HEK293 (cell line): Measurements from ENCODE around the gene SOX13.
"Not testable (repeated sequence)": the region's sequence is repeated elsewhere in the genome, so short reads cannot be mapped to it uniquely, and the experiment has no call there.

ENCODE experiments used
- CTCF ChIA-PET: fragments of 350-600 bp; formaldehyde crosslinking; extraction: SDS; loops from one replicate; lab custom pipeline; 2021; ENCODE audit warnings: antibody characterized with exemption; lab: Yijun Ruan, JAX
- POLR2A ChIA-PET: fragments of 300-600 bp; formaldehyde crosslinking; extraction: SDS; loops from one replicate; lab custom pipeline; 2020; ENCODE audit warnings: antibody characterized with exemption, inconsistent platforms; lab: Yijun Ruan, JAX
- H3K27ac ChIP-seq: fragments of 200-500 bp; sonication (Bioruptor generic); 2 replicates; pipeline ENCODE4 v1.5.1; 2014; ENCODE audit warnings: low read depth, low read length, control low read depth, inconsistent platforms; ENCODE audit errors: extremely low read depth
- H3K36me3 ChIP-seq, 2 experiments: fragments of 200-500 bp in 1 of 2; sonication (Bioruptor generic) in 1 of 2; 1 replicate in 1 of 2; 2 replicates in 1 of 2; pipeline ENCODE4 v1.5.1; 2014 to 2017; ENCODE audit warnings: inconsistent platforms in 2 of 2, low read length in 2 of 2; ENCODE audit not compliant: control insufficient read depth in 2 of 2, insufficient read depth in 1 of 2
- H3K4me1 ChIP-seq: fragments of 200-500 bp; sonication (Bioruptor generic); 2 replicates; pipeline ENCODE4 v1.5.1; 2014; ENCODE audit warnings: mild to moderate bottlenecking, low read length, inconsistent platforms; ENCODE audit not compliant: control insufficient read depth, insufficient read depth
- H3K4me3 ChIP-seq: 2 replicates; pipeline ENCODE4 v1.5.1; 2011; ENCODE audit warnings: low read depth, mild to moderate bottlenecking, control low read depth, low read length, moderate library complexity
- H3K9me3 ChIP-seq: fragments of 200-500 bp; sonication (Bioruptor generic); 2 replicates; pipeline ENCODE4 v1.5.1; 2014; ENCODE audit warnings: low read depth, low read length, inconsistent platforms; ENCODE audit not compliant: control insufficient read depth, insufficient read depth
- GLIS2 ChIP-seq: fragments of 450-650 bp; formaldehyde crosslinking; IDR thresholded peaks from 2 replicates; pipeline ENCODE4 v1.5.1; 2016; ENCODE audit warnings: missing biosample characterization, missing genetic modification characterization
- HOXD13 ChIP-seq: sonication (generic); formaldehyde crosslinking; IDR thresholded peaks from 2 replicates; pipeline ENCODE4 v1.8.0; 2022; ENCODE audit warnings: missing genetic modification reagents, borderline replicate concordance
- KLF9 ChIP-seq: fragments of 450-650 bp; formaldehyde crosslinking; IDR thresholded peaks from 2 replicates; pipeline ENCODE4 v1.5.1; 2016; ENCODE audit warnings: missing biosample characterization, missing genetic modification characterization, low read depth
- SCRT2 ChIP-seq: fragments of 450-650 bp; formaldehyde crosslinking; IDR thresholded peaks from 2 replicates; pipeline ENCODE4 v1.5.1; 2016; ENCODE audit warnings: missing biosample characterization, missing genetic modification characterization
- TCF7L2 ChIP-seq: IDR thresholded peaks from 2 replicates; pipeline ENCODE4 v1.6.1; 2011; ENCODE audit warnings: low read depth, mild to moderate bottlenecking, inconsistent platforms, low read length, moderate library complexity, borderline replicate concordance
- ZBTB17 ChIP-seq: fragments of 450-650 bp; formaldehyde crosslinking; IDR thresholded peaks from 2 replicates; pipeline ENCODE4 v1.5.1; 2016; ENCODE audit warnings: missing biosample characterization, missing genetic modification characterization
- ZBTB21 ChIP-seq: fragments of 450-650 bp; formaldehyde crosslinking; IDR thresholded peaks from 2 replicates; pipeline ENCODE4 v1.5.1; 2017; ENCODE audit warnings: missing biosample characterization, missing genetic modification characterization
- ZEB2 ChIP-seq: fragments of 450-650 bp; formaldehyde crosslinking; IDR thresholded peaks from 2 replicates; pipeline ENCODE4 v1.5.1; 2016; ENCODE audit warnings: missing biosample characterization, missing genetic modification characterization
- ZFP69B ChIP-seq: fragments of 450-650 bp; formaldehyde crosslinking; IDR thresholded peaks from 2 replicates; pipeline ENCODE4 v1.5.1; 2016; ENCODE audit warnings: missing biosample characterization, missing genetic modification characterization
- ZNF10 ChIP-seq: fragments of 450-650 bp; formaldehyde crosslinking; IDR thresholded peaks from 2 replicates; pipeline ENCODE4 v1.5.1; 2017; ENCODE audit warnings: missing biosample characterization, missing genetic modification characterization
- ZNF132 ChIP-seq: fragments of 450-650 bp; formaldehyde crosslinking; IDR thresholded peaks from 2 replicates; pipeline ENCODE4 v1.5.1; 2017; ENCODE audit warnings: missing biosample characterization, missing genetic modification characterization, borderline replicate concordance
- ZNF223 ChIP-seq: fragments of 450-650 bp; formaldehyde crosslinking; IDR thresholded peaks from 2 replicates; pipeline ENCODE4 v1.5.1; 2016; ENCODE audit warnings: missing biosample characterization, missing genetic modification characterization
- ZNF24 ChIP-seq: fragments of 450-650 bp; formaldehyde crosslinking; IDR thresholded peaks from 2 replicates; pipeline ENCODE4 v1.5.1; 2016; ENCODE audit warnings: missing biosample characterization, missing genetic modification characterization
- ZNF280D ChIP-seq: fragments of 450-650 bp; formaldehyde crosslinking; IDR thresholded peaks from 2 replicates; pipeline ENCODE4 v1.5.1; 2016; ENCODE audit warnings: missing biosample characterization, missing genetic modification characterization
- ZNF366 ChIP-seq: fragments of 450-650 bp; formaldehyde crosslinking; conservative IDR thresholded peaks from 2 replicates; pipeline ENCODE4 v1.5.1; 2016; ENCODE audit warnings: missing biosample characterization, missing genetic modification characterization
- ZNF37A ChIP-seq: fragments of 450-650 bp; IDR thresholded peaks from 2 replicates; pipeline ENCODE4 v1.5.1; 2018; ENCODE audit warnings: missing biosample characterization, missing genetic modification characterization
- ZNF513 ChIP-seq: fragments of 450-650 bp; IDR thresholded peaks from 2 replicates; pipeline ENCODE4 v1.5.1; 2018; ENCODE audit warnings: missing biosample characterization, missing genetic modification characterization
- ZNF530 ChIP-seq: fragments of 450-650 bp; formaldehyde crosslinking; IDR thresholded peaks from 2 replicates; pipeline ENCODE4 v1.5.1; 2016; ENCODE audit warnings: low read depth, missing biosample characterization, missing genetic modification characterization
- ZNF561 ChIP-seq: fragments of 450-650 bp; IDR thresholded peaks from 2 replicates; pipeline ENCODE4 v1.5.1; 2018; ENCODE audit warnings: missing biosample characterization, missing genetic modification characterization, borderline replicate concordance
- ZNF585B ChIP-seq: fragments of 450-650 bp; formaldehyde crosslinking; IDR thresholded peaks from 2 replicates; pipeline ENCODE4 v1.5.1; 2016; ENCODE audit warnings: missing biosample characterization, missing genetic modification characterization
- ZNF610 ChIP-seq: fragments of 450-650 bp; formaldehyde crosslinking; IDR thresholded peaks from 2 replicates; pipeline ENCODE4 v1.5.1; 2016; ENCODE audit warnings: missing biosample characterization, missing genetic modification characterization, borderline replicate concordance
- TF ChIP-seq, protein P1 (sequence below): fragments of 450-650 bp; formaldehyde crosslinking; IDR thresholded peaks from 2 replicates; pipeline ENCODE4 v1.5.1; 2016; ENCODE audit warnings: missing biosample characterization, missing genetic modification characterization

The SOX13 gene

DNA sequence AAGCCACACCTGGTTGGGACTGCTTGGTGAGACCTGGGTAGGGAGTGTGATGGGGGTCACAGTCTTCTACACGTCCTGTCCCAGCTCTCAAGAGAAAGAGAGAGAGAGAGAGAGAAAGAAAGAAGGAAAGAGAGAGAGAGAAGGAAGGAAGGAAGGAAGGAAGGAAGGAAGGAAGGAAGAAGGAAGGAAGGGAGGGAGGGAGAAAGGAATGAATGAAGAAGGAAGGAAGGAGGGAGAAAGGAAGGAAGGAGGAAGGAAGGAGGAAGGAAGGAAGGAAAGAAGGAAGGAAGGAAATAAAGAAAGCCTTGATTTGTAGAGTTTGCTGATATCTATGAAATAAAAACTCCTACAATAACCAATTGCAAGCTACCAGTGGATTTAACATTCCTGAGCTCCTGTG lies 28.5 kb upstream of the SOX13 start:
- Histone ChIP-seq H3K9me3 (no peaks in the 10 kb centered on the region), H3K27ac (no peak overlapping the region), H3K4me1 (no peaks in the 10 kb centered on the region), H3K4me3 (no peak overlapping the region), H3K36me3 (no peaks in the 10 kb centered on the region)
- CTCF ChIA-PET: no interaction called here
- POLR2A ChIA-PET: no interaction called here
- no peak for TF ChIP-seq ZNF561 (tag by site-specific recombination)
- no peak for TF ChIP-seq ZBTB21
- TF ChIP-seq ZNF366: peak; percentile 96

- Histone ChIP-seq H3K36me3 (no peaks in the 10 kb centered on the region), H3K4me1 (no peaks in the 10 kb centered on the region), H3K9me3 (no peaks in the 10 kb centered on the region), H3K4me3 (no peak overlapping the region), H3K27ac (no peak overlapping the region)
- TF ChIP-seq ZNF132 (tag by site-specific recombination): no peak
- no peak for TF ChIP-seq ZNF280D
- no peak for TF ChIP-seq ZNF513
- TF ChIP-seq ZNF37A: no peak
- ChIA-PET CTCF (interaction anchor here (1.1 kb wide), 1 partner anchor 33 kb away, joined by 4 read pairs; no protein-coding TSS in a partner anchor), POLR2A (no interaction called here)
These were observed 27.5 kb upstream of the SOX13 start for GRCh38 chr1:204045430-204045829.

GRCh38 chr1:204046346-204046745 lies 26.6 kb upstream of the SOX13 start:
- Histone ChIP-seq H3K36me3 (no peaks in the 10 kb centered on the region), H3K9me3 (no peaks in the 10 kb centered on the region), H3K27ac (no peak overlapping the region), H3K4me1 (no peaks in the 10 kb centered on the region), H3K4me3 (no peak overlapping the region)
- ChIA-PET POLR2A (no interaction called here), CTCF (interaction anchor here (1.1 kb wide), 1 partner anchor 32 kb away, joined by 4 read pairs; no protein-coding TSS in a partner anchor)
- no peak for TF ChIP-seq ZNF10
- no peak for TF ChIP-seq ZNF530 (tag by site-specific recombination)
- no peak for TF ChIP-seq KLF9 (tag by site-specific recombination)

DNA sequence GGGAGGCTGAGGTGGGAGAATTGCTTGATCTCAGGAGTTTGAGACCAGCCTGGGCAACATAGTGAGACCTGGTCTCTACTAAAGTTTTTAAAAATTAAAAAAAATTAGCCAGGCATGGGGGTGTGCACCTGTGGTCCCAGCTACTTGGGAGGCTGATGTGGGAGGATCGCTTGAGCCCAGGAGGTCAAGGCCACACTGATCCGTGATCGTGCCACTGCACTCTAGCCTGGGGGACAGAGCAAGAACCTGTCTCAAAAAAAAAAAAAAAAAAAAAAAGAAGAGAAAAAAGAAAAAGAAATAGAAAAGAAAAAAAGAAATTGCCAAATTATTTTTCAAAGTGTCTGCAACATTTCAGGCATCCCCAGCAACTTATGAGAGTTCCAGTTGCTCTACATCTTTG lies 24.1 kb upstream of the SOX13 start:
- CTCF ChIA-PET: interaction anchor here (0.6 kb wide), 2 partner anchors 82 to 464 kb away, joined by 3 read pairs; no protein-coding TSS in a partner anchor
- H3K27ac ChIP-seq, H3K4me3 ChIP-seq, H3K36me3 ChIP-seq, H3K9me3 ChIP-seq, POLR2A ChIA-PET, H3K4me1 ChIP-seq: not testable (repeated sequence)

DNA sequence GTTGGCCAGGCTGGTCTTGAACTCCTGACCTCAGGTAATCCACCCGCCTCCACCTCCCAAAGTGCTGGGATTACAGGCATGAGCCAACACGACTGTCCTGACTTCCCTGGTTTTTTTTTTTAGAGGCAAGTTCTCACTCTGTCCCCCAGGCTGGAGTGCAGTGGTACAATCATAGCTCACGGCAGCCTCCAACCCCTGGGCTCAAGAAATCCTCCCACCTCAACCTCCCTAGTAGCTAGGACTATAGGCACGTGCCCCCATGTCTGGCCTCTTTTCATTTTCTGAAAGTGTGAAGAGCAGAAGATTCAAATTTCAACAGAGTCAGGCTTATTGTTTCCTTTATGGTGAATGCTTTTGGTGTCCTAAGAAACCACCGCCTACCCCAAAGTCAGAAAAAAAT lies 21.7 kb upstream of the SOX13 start:
- Histone ChIP-seq H3K9me3 (no peaks in the 10 kb centered on the region), H3K4me3 (no peak overlapping the region), H3K27ac (no peak overlapping the region), H3K36me3 (no peaks in the 10 kb centered on the region), H3K4me1 (no peaks in the 10 kb centered on the region)
- ChIA-PET CTCF (interaction anchor here (0.7 kb wide), 1 partner anchor 10 kb away, joined by 3 read pairs; no protein-coding TSS in a partner anchor), POLR2A (no interaction called here)
- TF ChIP-seq ZNF24 (no peak), ZEB2 (tag by site-specific recombination) (no peak), ZBTB17 (tag by site-specific recombination) (no peak), ZNF37A (no peak), GLIS2 (tag by site-specific recombination) (no peak), SCRT2 (tag by site-specific recombination) (no peak), ZFP69B (tag by site-specific recombination) (no peak), HOXD13 (CRISPR knock-in tag) (no peak), ZNF585B (no peak), ZNF223 (no peak), ZNF610 (tag by site-specific recombination) (no peak), TCF7L2 (no peak)
- TF ChIP-seq, protein P1, sequence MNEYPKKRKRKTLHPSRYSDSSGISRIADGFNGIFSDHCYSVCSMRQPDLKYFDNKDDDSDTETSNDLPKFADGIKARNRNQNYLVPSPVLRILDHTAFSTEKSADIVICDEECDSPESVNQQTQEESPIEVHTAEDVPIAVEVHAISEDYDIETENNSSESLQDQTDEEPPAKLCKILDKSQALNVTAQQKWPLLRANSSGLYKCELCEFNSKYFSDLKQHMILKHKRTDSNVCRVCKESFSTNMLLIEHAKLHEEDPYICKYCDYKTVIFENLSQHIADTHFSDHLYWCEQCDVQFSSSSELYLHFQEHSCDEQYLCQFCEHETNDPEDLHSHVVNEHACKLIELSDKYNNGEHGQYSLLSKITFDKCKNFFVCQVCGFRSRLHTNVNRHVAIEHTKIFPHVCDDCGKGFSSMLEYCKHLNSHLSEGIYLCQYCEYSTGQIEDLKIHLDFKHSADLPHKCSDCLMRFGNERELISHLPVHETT (tag by site-specific recombination): no peak
